HG03066 (cell line): Measurements from ENCODE around the gene CARMIL1.

Experiments used
- ATAC-seq: cut with Tn5 transposase; IDR thresholded peaks from one replicate; pipeline ENCODE4 v1.9.1; 2021; ENCODE audit warnings: low read depth; ENCODE audit not compliant: unreplicated experiment

CARMIL1 gene

GRCh38 chr6:25462235-25462897 lies 183.2 kb downstream of the CARMIL1 start:
- ATAC-seq = no peak

GRCh38 chr6:25463441-25463840 lies 184.3 kb downstream of the CARMIL1 start:
- no peak for ATAC-seq

- ATAC-seq = no peak
Measured at GRCh38 chr6:25464225-25464624, 185.1 kb downstream of the CARMIL1 start.

- ATAC-seq = no peak
Measured at GRCh38 chr6:25465941-25466340, 186.8 kb downstream of the CARMIL1 start.

GRCh38 chr6:25468881-25469280 lies 189.7 kb downstream of the CARMIL1 start:
- ATAC-seq = no peak

- no peak for ATAC-seq
Measured at GRCh38 chr6:25469797-25470388, 190.7 kb downstream of the CARMIL1 start.

DNA sequence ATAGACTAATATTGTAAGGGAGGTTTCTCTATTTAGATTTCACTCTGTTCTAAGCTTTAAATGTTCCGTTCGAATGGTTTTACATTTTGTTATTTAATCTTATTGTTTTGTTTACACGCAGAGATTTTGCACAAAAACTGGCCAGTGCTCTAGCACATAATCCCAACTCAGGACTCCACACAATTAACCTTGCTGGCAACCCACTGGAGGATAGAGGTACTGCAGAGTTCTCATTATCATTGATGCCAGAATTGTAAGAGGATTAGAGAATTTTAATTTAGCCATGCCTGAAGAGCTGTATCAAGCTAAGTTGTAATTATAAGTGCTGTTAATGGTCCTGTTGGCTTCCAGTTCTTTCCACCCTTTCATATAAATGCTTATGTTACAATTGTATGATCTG lies 193.1 kb downstream of the CARMIL1 start:
- ATAC-seq = no peak

DNA sequence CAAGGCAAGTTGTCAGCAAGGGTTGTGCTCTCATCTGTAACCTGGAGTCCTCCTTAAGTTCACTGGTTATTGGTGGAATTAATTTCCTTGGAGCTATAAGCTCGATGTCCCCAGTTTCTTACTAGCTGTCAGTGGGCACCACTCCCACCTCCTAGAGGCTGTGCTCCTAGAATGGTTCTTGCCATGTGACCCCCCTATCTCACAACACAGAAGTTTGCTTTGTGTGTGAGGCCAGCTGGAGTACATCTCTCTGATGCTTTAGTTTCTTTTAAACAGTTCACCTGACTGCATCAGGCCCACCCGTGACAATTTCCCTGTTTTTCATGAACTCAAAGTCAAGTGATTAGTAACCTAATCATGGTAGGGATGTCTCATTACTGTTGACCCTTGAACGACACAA lies 193.7 kb downstream of the CARMIL1 start:
- ATAC-seq = no peak

DNA sequence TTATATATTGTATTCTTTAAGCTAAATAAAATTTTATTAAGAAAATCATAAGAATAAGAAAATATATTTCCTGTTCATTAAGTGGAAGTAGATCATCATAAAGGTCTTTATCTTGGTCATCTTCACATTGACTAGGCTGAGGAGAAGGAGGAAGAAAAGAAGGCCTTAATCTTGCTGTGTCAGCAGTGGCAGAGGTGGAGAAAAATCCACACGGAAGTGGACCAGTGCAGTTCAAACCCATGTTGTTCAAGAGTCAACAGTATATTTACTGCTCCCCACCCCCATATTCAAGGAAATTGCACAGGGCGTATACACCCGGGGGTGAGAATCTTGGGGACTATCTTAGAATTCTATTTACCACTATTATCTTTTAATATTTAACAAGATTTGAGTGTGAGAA lies 194.3 kb downstream of the CARMIL1 start:
- ATAC-seq = no peak

DNA sequence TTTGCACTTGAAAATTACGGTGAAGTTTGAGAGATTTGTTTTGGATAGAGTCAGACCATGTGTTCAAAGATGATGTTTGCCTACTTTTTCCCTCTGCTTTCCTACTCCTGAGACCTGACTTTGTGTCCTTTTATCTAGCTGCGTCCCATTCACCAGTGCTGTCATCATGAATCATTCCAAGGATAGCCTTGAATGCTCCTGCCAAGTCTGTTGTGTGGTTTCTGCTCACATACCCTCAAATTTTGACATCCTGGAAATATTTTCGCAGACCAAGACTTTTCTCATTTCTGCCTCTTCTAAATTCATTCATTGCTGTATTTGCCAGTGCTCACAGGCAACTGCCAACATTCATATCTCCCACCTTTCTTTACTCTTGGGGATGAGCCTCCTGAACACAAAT lies 197.0 kb downstream of the CARMIL1 start:
- ATAC-seq = no peak

- no peak for ATAC-seq
Measured at GRCh38 chr6:25477006-25477590, 197.9 kb downstream of the CARMIL1 start.

DNA sequence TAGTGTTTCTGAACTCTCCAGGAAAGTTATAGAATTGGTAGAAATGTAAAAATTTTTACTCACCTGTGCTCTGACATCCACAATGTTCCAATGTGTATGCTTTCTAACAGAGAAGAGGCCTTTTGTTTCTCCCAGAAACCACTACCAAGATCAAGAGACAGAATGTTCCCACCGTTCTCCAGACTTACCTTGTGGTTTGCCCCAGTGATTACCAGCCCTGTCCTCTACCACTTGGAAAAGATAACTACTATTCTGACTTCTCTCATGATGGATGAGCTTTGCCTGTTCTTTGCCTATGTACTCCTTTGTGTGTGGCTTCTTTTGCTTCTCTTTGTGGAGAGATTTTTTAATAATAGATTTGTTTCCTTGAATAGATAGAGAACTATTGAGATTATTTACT lies 199.8 kb downstream of the CARMIL1 start:
- ATAC-seq = no peak

- ATAC-seq = no peak
Measured at GRCh38 chr6:25481267-25481666, 202.1 kb downstream of the CARMIL1 start.

DNA sequence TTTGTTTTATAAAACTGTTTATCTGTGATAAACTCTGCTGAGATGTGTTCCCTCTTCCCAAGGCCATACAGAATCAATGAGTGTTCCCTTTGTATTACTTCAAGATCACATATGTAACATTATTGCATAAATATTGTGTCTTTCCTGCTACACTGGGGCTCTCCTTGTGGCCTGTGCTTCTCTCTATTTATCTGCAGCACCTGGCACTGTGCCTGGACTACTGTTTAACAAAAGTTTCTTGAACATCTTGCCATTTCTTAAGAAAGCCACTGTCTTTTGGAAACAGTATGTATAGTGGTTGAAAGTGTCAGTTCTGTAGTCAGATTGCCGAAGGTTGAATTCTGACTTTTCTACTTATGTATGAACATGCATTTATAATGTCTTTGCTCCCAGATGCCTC lies 203.8 kb downstream of the CARMIL1 start:
- no peak for ATAC-seq

DNA sequence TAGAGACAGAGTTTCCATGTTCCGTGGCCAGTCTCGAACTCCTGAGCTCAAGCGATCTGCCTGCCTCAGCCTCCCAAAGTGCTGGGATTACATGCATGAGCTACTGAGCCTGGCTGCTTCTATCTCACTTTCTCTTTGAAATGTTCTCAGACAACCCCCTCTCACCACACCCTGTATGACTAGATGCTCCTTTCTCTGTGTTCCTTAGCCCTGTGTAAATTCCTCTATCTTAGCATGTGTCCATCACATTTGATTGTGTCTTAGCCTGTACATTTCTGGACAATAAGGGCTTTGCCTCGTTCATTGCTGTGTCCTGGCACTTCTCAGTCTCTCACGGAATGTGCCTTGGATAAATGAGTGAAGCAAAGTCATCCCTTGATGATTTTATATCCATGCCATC lies 204.8 kb downstream of the CARMIL1 start:
- ATAC-seq = no peak

- ATAC-seq = no peak
Measured at GRCh38 chr6:25484900-25485299, 205.7 kb downstream of the CARMIL1 start.

DNA sequence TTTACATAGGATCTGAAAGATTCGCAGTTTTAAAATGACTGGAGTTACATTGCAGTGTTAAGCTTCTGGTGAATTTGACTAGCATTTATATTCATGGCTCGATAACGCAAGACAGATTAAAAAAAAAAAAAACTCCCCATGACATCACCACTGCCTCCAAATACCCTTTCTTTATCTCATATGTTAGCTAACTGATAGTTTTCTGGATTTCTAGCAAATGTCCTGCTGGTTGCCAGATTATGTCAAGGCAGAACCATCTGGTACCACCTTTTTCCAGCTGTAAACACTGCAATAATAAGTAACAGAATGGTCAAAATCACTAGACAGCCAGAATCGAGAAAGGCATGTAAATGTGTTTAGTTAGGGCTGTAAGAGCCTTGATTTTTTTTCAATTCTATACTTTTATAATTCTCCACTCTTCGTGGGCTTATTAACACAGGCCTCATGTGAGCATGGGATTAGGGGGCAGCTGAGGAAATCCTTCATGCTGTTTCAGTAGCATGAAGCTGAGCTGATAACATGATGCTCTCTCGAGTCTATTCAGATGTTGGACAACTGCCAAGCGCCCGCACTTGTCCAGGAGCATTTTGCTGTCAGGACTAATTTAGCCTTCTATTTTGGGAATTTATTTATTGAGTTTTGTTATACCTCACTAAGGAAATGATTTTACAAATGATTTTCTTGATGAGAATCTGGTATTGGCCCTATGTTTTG lies 206.8 kb downstream of the CARMIL1 start:
- no peak for ATAC-seq

- no peak for ATAC-seq
Measured at GRCh38 chr6:25486550-25486949, 207.4 kb downstream of the CARMIL1 start.

DNA sequence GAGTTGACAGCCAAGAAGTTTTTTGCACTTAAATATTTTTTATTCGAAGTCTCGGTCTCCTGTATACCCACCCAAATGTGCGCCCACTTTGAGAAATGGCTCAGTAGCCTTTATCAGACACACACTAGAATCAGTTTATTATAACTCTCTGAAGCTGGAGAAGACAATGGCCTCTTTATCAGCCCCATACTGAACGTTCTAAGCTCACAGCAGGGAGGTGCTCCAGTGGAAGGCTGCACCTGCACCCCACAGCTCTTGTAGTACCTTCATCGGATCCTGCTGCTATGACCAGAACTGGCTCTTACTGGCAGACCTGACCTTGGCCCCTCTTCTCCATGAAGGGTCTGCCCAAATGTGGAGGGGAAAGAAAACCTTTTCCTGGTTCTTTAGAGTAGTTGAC lies 207.8 kb downstream of the CARMIL1 start:
- no peak for ATAC-seq

DNA sequence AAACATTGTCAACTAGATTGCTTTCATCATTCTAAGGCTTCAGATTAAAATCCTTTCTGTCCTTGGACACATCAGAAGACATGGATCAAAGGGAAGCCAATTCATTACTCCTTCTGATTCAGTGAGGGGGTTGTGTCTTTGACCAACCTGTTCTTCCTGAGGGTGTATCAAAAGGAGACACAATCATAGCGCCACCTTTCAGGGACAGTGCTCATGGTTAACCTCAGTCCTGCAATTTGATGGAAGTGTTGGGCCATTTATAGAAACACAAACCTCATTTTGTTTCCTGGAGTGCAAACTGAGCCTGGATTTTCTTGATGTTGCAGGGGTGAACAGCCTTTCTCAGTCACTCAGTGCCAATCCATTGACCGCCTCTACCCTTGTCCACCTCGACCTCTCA lies 209.0 kb downstream of the CARMIL1 start:
- no peak for ATAC-seq

DNA sequence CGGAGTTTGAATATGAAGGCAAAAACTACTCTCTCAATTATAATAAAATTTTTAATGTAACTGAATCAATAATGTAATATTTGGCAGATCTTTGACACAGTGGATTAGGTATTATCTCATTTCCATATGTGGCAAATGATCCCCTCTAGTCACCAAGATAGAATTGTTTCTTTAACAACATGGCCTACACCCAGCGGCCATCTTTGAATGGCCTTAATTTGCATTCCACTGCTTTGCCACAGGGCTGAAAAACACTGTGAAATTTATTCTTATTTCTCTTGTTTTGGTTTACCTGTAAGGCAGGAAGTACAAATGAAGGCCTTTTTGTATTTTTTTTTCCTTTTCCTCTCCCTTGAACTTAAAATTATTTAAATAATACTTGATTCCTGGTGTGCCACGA lies 210.2 kb downstream of the CARMIL1 start:
- ATAC-seq = no peak
